NCI-H146 (cell line): ENCODE data around the gene LCE3D.
"Not testable (repeated sequence)": the region's sequence is repeated elsewhere in the genome, so short reads cannot be mapped to it uniquely, and the experiment has no call there.

Experiments used
- DNase-seq: peaks from one replicate; lab custom pipeline; 2025; lab: John Stamatoyannopoulos, UW

The LCE3D gene, protein sequence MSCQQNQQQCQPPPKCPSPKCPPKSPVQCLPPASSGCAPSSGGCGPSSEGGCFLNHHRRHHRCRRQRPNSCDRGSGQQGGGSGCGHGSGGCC

DNA sequence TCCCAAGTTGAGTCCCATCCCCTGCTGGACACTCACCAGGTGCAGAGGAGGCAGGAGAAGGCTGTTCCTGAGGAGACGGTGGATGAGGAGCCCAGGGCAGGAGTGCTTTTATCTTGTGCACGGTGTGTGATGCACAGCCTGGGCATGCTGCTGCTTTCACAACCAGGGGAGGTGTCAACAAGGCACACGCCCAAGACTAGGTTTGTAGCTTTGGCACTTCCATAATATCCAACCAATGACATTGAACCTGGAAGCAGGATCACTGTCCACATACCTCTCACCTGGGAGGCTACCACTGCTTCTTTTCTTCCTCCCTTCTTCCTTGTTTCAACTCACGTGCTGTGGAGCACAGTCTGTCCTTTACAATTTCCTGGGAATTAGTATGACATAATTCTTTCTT is at the start of gene LCE3D:
Gene LCE3D (minus strand): TSS at position 84 of the 400 bp plus-strand sequence. CDS start 580 bp downstream, outside the sequence.
- no peak for DNase-seq

DNA sequence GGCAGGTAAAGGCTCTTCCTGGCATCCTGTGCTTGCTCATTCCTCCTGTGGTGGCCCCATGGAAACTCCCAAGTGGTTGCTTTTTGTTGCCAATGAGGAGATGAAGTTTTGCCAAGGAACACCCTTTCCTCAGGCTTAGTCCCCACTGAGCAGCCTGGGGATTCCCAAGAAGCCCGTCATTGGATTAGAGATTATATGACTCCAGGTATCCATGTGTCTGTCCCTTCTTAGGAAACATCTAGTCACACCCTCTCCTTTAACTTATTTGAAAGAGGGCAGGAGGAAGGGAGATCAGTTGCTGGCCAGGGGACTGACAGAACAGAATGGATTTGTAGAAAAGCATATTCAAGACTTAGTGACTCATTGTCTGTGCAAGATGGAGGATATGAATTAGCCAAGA is 46.4 kb upstream of the LCE3D start:
- DNase-seq, result no peak

DNA sequence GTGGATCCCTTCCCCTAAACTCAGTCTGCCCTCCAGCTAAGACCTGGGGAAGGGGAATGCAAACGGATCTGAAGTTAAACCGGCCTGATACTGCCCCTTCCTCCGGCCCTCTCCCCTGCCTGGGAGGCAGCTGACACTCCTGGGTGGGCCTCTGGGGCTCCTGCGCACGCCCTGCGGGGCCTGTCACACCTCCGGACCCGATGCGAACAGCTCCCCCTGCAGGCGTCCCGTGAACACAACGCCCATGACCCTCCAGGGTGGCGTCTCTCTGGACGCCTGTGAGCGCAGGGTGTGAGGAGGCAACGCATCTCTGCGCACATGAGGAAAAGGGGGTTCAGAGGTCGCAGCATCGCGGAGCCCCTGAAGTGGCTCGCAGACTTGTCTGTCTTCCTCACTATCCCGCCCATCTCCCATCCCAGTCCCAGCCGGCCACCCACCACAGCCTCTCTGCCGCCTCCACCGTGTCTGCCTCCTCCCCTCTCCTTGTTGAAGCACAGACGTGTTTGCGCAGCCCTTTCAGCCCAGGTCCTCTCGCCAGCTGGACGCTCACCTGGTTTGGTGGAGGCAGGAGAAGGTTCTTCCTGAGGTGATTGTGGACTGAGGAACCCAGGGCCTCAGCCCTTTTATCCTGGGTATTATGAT is 43.0 kb upstream of the LCE3D start:
- no peak for DNase-seq

DNA sequence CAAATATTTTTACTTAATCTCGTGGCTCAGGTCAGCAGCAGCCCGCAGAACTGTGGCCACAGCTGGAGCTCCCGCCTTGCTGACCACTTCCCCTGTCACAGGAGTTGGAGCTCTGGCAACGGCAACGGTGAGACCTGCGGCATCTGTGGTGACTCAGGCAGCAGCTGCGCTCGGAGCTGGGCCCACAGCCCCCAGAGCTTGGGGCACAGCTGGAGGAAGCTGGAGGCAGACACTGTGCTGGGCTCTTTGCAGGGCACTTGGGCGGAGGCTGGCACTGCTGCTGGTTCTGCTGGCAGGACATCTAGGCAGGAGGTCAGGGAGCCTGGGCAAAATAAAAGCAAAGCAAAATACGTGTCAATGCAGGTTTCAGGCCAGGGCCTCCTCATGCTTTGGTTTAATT is 42.5 kb upstream of the LCE3D start, which contains the start of gene LCE3A:
Gene LCE3A (minus strand): TSS at position 301 of the 400 bp plus-strand sequence. CDS start 0 bp downstream, at position 301.
- DNase-seq, result no peak

DNA sequence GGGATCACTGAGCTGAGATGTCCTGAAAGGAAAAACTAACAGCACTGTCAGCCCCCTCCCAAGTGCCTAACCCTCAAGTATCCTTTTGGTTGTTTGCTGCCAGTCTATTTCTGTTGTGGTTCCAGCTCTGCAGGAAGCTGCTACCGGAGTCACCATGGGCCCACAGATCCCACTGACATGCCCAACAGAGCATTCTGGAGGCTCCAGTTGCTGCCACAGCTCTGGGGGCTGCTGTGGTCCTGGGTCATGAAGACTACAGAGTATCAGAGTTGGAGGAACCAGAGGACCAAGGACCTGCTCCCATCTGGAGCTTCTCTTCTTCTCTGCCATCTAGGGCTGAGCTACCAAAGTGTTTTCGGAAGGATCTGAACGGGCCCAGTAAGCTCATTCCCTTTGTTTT is 41.7 kb upstream of the LCE3D start:
- DNase-seq, result no peak

DNA sequence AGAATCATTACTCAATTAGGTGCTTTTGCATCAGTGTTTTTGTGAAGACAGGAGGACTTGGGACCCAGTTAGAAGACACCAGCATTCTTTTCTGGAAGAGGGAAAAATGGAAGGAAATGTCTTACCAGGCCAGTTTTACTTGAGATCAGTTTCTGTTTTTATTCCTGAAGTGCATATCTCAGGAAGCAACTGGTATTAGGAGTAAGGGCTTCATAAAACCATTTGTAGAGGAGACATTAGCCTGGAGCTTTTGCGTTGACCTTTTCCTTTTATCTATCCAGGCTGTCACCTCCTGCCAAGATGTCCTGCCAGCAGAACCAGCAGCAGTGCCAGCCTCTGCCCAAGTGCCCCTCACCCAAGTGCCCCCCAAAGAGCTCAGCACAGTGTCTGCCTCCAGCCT is 33.2 kb upstream of the LCE3D start, which contains the start of gene LCE3B:
Gene LCE3B (plus strand): TSS at position 301 of the 400 bp plus-strand sequence. CDS start 0 bp downstream, at position 301.
- DNase-seq, result no peak

DNA sequence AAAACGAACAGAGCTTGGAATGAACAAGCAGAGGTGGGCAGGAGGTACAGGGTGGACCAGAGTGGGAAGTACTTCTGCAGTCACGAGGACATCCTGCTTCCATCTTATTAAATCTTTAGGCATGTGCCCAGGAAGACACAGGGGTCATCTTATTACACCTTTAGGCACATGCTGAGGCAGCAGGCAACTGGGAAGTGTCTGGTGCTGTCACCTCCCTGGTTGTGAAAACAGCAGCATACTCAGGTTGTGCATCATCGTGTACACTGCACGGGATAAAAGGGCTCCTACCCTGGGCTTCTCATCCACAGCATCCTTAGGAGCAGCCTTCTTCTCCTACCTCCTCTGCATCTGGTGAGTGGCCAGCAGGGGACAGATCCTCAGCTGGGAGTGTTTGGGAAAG is 19.6 kb upstream of the LCE3D start, which contains the start of gene LCE3C:
Gene LCE3C (plus strand): TSS at position 301 of the 400 bp plus-strand sequence. CDS start 498 bp downstream, outside the sequence.
- no peak for DNase-seq

DNA sequence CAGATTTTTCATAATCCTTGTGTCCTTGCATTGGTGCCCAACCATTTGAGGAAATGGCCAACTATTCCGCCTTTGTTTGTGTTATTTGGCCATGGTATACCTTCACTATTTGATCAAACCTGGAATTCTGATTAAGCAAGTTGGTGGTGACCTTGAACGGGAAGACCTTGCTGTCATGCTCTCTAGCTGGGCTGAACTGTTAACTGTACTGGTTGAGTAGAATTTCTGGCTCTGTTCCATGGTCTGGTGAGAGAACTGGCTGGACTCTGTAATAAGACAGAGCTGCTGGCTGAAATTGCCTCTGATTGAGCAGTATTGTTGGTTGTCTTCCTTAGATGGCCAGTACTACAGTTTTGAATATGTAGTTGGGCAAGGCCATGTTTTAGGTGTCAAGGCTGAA is 16.7 kb upstream of the LCE3D start:
- no peak for DNase-seq

DNA sequence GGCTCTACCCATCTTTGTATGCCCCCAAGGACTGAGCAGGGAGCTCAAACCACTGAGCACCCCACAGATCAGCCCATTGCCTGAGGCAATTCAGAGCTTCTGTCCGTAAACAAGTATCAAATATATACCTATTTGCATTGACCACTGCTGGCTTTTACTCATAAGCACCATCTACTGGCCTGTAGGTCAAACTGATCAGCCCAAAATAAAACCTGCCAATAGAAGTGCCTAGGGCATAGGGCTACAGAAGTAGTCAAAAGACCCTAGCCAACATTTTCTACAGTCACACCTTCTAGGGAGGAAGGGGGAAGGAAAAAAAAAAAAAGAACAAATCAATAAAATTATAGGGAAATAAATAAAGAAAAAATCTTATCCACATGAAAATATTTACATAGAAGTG is 5.3 kb upstream of the LCE3D start:
- no peak for DNase-seq

DNA sequence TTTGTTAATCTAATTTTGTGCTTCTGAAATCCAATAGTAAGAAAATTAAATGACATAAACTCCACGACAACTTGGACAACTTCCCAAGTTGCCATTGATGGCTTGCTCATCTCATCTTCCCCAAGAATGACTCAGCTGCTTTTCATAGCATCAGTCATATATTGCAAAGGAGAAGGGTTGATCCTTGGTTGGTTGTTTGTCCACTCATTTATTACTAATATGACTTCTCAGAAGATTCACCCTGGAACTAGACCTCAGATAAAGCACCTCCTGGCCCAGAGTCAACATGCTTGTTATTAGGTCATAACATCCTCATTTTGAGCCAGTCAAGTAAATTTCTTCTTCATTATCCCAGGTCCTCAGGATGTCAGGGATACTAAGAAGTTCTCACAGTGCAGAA is 2.3 kb upstream of the LCE3D start:
- DNase-seq, result no peak

DNA sequence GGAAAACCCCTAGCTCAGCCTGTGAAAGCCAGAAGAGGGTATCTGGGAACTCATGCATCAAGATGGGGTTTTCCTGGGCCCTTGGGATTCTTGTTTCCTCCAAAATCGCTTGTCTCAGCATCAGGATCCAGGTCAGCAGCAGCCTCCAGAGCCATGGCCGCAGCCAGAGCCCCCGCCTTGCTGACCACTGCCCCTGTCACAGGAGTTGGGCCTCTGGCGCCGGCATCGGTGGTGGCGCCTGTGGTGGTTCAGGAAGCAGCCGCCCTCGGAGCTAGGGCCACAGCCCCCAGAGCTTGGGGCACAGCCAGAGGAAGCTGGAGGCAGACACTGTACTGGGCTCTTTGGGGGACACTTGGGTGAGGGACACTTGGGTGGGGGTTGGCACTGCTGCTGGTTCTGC is 790 bp downstream of the LCE3D start:
- DNase-seq, result not testable (repeated sequence)

DNA sequence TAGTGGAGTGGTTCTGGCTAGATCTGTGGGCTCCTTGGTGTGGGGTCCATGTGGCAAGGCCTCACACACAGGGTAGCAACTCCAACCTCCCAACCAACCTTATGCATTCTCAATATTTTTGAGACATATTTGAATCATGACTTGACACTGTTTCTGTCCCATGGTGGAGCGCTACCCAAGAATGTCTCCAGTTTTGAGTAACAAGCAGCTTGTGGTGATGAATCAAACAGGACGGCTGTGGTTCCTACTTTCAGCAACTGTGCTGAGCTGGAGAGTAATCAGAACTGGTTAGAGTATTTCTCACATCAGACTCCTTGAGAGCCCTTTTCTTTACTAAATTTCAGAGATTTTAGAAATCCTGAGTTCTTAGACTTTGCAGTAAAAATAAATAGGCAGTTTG is 3.1 kb downstream of the LCE3D start:
- no peak for DNase-seq

DNA sequence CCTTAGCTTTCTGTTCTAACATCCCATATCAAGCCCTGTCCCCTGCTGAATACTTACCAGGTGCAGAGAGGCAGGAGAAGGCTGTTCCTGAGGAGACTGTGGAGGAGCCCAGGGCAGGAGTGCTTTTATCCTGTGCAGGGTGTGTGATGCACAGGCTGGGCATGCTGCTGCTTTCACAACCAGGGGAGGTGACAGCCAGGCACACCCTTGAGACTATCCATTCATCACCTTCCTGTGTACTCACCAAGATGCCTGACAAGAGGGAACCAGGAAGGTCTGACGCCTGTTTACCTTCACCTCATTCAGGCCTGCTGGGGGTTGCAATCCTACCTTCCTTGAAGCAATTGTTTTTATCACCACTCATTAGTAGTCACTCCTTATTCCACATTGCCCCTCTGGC is 13.6 kb downstream of the LCE3D start, which contains the start of gene LCE3E:
Gene LCE3E (minus strand): TSS at position 100 of the 400 bp plus-strand sequence. CDS start 572 bp downstream, outside the sequence.
- DNase-seq, result no peak

DNA sequence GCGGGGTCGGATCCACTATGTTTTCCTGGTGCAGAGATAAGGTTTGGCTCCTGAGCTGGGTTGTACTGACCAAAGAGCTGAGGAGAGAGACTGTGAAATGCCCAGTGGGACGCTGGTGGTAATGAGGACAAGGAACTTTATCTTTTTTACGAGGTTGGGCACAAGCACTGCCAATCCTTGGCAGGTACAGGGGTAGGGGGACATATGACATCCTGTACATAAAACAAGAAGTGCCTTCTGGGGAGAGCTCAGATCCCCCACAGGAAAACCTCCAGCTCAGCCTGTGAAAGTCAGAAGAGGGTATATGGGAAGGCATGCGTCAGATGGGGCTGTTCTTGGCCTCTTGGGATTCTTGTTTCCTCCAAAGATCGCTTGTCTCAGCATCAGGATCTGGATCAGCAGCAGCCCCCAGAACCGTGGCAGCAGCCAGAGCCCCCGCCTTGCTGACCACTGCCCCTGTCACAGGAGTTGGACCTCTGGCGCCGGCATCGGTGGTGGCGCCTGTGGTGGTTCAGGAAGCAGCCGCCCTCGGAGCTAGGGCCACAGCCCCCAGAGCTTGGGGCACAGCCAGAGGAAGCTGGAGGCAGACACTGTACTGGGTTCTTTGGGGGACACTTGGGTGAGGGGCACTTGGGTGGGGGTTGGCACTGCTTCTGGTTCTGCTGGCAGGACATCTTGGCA is 14.6 kb downstream of the LCE3D start:
- no peak for DNase-seq

DNA sequence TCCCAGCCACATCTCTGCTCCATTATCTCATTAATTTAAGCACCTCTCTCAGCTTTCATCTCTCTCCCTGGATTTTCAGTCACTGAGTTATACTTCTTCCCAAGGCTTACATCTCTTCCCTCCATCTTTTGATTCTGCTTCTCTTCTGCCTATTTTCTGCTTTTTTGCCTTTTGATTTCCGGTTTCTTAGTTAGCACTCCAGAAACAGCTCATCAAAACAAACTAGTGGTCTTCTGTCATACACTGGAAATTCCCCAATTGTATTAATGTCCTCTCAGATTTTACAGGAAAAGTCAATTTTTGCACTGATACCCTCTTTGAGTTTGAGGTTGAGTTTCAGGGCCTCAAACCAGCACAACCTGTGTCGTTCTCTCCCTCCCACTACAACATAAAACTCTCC is 15.2 kb downstream of the LCE3D start:
- no peak for DNase-seq

DNA sequence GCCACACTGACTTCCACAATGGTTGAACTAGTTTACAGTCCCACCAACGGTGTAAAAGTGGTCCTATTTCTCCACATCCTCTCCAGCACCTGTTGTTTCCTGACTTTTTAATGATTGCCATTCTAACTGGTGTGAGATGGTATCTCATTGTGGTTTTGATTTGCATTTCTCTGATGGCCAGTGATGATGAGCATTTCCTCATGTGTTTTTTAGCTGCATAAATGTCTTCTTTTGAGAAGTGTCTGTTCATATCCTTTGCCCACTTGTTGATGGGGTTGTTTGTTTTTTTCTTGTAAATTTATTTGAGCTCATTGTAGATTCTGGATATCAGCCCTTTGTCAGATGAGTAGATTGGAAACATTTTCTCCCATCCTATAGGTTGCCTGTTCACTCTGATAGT is 32.0 kb downstream of the LCE3D start:
- not testable (repeated sequence) for DNase-seq

DNA sequence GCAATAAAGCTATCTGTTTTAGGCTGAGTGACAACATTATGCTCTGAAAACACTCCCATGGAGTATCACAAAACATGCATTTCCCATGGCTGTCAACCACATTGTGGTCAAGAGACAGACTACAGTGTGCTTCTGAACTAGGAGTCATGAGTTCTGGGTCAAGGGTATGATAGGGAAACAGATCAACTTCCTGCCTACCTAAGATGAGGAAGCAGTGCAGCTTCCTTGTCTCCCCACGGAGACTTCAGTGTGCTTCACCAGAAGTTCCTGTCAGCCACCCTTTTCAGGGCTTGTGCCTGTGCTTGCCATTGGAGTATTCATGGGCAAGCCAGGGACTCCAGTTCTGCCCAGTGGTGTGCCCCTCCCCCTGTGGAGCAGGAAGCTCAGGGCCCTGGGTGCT is 33.6 kb downstream of the LCE3D start:
- no peak for DNase-seq

DNA sequence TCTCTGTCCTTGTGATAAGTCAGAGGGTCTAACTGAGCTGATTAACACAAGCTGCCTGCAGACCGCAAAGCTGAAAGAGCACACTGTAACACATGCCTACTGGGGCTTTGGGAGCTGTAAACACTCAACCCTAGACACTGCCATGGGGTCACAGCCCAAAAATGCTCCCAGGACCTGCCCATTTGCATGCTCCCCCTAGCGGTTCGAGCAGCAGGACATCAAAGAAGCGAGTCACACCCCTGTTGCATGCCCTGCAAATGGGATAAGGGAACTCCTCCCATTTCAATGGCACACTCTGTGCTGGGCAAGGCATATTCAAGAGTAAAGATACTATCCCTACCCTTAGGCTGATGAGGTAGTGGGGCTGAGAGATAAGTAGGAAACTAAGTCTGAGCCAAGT is 36.5 kb downstream of the LCE3D start:
- DNase-seq, result no peak

DNA sequence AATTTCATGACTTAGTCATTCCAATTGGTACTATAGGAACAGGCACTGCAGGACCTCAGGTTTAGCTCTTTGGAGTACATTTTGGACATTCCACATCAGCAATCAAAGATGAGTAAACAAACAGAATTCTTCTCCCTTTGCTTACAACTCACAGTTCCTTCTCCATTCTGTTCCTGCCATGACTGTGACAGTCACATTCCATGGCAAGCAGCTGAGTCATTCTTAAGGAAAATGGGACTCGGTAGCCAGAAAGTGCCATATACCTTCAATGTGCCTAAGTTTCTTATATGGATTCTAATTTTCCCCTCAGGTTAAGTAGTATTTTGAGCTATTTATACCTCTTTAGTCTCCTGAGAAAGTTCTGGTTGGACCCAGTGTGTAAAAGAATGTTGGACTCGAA is 40.4 kb downstream of the LCE3D start:
- DNase-seq, result no peak

DNA sequence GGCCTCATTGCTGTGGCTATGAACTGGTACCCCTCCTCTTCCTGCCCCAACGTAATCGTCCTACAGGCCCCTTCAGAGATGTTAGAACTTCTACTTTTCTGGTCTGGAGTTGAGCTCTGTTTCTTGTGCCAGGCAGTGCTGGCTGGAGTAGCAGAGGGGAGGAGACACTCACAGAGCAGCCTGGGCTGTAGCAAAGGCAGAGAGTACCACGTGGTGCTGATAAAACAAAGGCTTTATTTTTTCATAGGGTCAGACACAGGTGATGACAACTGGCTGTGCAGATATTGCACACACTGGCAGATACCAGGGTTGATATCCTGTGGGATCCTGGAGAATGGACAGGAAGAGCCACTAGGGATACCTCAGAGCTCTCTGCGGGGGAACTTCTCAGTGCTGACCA is 42.8 kb downstream of the LCE3D start:
- no peak for DNase-seq

DNA sequence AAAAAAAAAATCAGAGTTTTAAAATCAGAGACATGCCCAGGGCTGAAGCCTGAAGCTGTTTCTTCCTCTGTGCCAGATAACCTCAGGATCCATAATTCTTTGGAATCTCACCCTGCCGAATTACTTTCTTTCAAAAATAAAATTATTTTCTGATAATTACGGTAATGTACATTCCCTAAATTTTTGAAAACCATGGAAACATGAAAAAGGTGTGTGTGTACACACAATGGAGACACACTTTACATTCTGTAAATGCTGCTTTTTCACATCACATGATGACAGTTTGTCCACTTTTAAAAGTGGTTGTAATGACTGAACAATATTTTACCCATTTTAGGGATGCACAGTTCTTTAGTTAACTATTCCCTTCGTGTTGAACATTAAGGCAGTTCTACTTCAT is 44.5 kb downstream of the LCE3D start:
- no peak for DNase-seq

DNA sequence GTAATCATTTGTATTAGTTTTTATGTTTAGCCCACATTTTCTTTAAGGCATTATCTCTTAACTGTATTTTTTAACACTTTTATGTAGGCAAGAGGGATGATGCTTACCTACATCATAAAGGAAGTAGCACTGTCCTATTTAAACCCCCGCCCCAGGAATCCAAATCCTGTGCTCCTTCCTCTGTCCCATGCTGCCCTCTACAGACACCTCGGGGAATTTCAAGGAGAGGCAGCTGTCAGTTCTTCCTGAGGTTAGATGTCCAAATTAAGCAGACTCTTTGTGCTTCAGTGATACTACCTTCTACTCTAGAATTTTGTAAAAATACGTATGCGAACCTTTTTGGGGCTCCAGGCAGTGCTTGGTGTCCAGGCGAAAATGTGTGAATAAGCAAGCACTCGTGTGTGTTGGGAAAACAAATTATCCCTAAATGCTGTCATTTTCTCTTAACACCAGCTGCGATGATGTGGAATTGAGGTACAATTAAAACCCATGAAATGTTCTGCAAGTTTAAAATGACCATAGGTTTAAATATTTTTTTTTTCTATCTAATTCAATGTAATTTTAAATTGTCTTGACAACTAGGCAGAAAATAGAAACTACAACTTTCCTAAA is 46.9 kb downstream of the LCE3D start:
- DNase-seq, result peak; percentile 23
